PC-9 (cell line): ENCODE data around the gene REV1. TPM values are rescaled to one million over a fixed set of nuclear protein-coding genes. Genes with fewer than 3 reads are reported as not detected.

Source experiments
- BruUV-seq: library from RNA; stranded (reverse); fragments of 400-500 nt; replicated peaks from 2 replicates; lab custom pipeline; 2021; lab: Mats Ljungman, UMichigan
- CTCF ChIA-PET: fragments of 300-600 bp; sonication (Branson Sonifier 250); formaldehyde crosslinking; loops from one replicate; lab custom pipeline; 2022; ENCODE audit warnings: antibody characterized with exemption; lab: Charles Lee
- POLR2A ChIA-PET: fragments of 300-600 bp; sonication (Branson Sonifier 250); formaldehyde crosslinking; loops from one replicate; lab custom pipeline; 2022; ENCODE audit warnings: antibody characterized with exemption; ENCODE audit not compliant: unreplicated experiment; lab: Charles Lee
- DNase-seq, 2 experiments: peaks; one replicate each; pipeline versions ENCODE4 v3.0.0 to v3.0.0-alpha.2; 2015 to 2022; ENCODE audit warnings: mixed read lengths in 1 of 2
- H2AFZ ChIP-seq: fragments of 200-600 bp; sonication (generic); 2 replicates; pipeline ENCODE4 v1.8.1; 2017; ENCODE audit warnings: antibody characterized with exemption
- H3F3A ChIP-seq: fragments of 200-600 bp; sonication (generic); 2 replicates; pipeline ENCODE4 v1.8.1; 2017; ENCODE audit warnings: antibody characterized with exemption, mild to moderate bottlenecking, low read depth; ENCODE audit not compliant: insufficient read depth
- H3K27ac ChIP-seq: fragments of 200-600 bp; sonication (generic); 2 replicates; pipeline ENCODE4 v1.6.1; 2016; ENCODE audit warnings: mixed run types
- H3K27me3 ChIP-seq: fragments of 200-600 bp; sonication (generic); 2 replicates; pipeline ENCODE4 v1.6.1; 2016; ENCODE audit warnings: low read depth, mixed run types; ENCODE audit not compliant: insufficient read depth
- H3K36me3 ChIP-seq: fragments of 200-600 bp; sonication (generic); 2 replicates; pipeline ENCODE4 v1.6.1; 2016; ENCODE audit warnings: low read depth, mixed run types
- H3K4me1 ChIP-seq: fragments of 200-600 bp; sonication (generic); replicated peaks from 2 replicates; pipeline ENCODE4 v1.6.1; 2016; ENCODE audit warnings: mixed run types; ENCODE audit not compliant: insufficient read depth
- H3K4me2 ChIP-seq: fragments of 200-600 bp; sonication (generic); 2 replicates; pipeline ENCODE4 v1.6.1; 2017; ENCODE audit warnings: mixed run types
- H3K4me3 ChIP-seq: fragments of 200-600 bp; sonication (generic); 2 replicates; pipeline ENCODE4 v1.6.1; 2016; ENCODE audit warnings: mixed run types
- H3K79me2 ChIP-seq: fragments of 200-600 bp; sonication (generic); 2 replicates; pipeline ENCODE4 v1.6.1; 2017; ENCODE audit warnings: low read depth, mixed run types
- H3K9me2 ChIP-seq: fragments of 200-600 bp; sonication (generic); 2 replicates; pipeline ENCODE4 v1.8.1; 2017; ENCODE audit warnings: mild to moderate bottlenecking; ENCODE audit not compliant: insufficient read depth
- H3K9me3 ChIP-seq: fragments of 200-600 bp; sonication (generic); 2 replicates; pipeline ENCODE4 v1.8.1; 2016; ENCODE audit warnings: low read depth; ENCODE audit not compliant: insufficient read depth
- H4K20me1 ChIP-seq: fragments of 200-600 bp; sonication (generic); 2 replicates; pipeline ENCODE4 v1.8.1; 2017; ENCODE audit not compliant: insufficient read depth
- EZH2 ChIP-seq: fragments of 200-600 bp; sonication (generic); IDR thresholded peaks from 2 replicates; pipeline ENCODE4 v1.8.0; 2017; ENCODE audit warnings: antibody characterized with exemption, low read depth
- intact Hi-C: fragments of 100-400 bp; cut with micrococcal nuclease; formaldehyde crosslinking; loops from one replicate; pipeline ENCODE4 v1.10.0; 2022; ENCODE audit not compliant: unreplicated experiment
- total RNA-seq: library from RNA; stranded (reverse); gene quantifications from 2 replicates; pipeline ENCODE4 v1.2.3, GENCODE V29; 2021
- TF ChIP-seq, protein P1 (sequence below): fragments of 200-600 bp; sonication (generic); conservative IDR thresholded peaks from 2 replicates; pipeline ENCODE4 v1.6.1; 2017; ENCODE audit warnings: mixed run types, antibody characterized with exemption, mild to moderate bottlenecking, moderate library complexity

REV1 gene
- total RNA-seq, 1 experiment from 2014 or later, result 50.5 TPM

DNA sequence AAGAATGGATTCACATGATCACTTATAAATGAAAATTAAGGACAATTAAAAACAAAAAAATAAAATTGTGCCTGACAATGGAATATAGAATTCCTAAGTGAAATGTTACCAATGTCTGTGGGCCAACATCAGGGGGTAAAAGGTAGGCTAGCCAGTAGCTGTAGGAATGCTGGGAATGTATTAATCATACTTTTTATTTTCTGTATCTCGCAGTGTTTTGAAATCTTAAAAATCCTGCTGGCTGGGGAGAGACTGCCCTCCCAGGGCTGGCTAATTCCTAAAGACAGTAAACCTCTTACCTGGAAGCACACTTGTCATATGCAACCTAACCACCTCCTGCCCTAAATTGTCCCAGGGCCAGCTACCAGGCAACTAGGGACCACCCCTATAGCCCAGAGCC, 69.8 kb downstream of the REV1 start:
- Histone ChIP-seq H3K4me3 (no peak overlapping the region), H3K9me2 (no peaks in the 10 kb centered on the region), H3K4me2 (no peak overlapping the region), H4K20me1 (no peaks in the 10 kb centered on the region), H3K27me3 (no peaks in the 10 kb centered on the region), H3K4me1 (no peaks in the 10 kb centered on the region), H2AFZ (no peak overlapping the region), H3K27ac (no peak overlapping the region), H3F3A (no peaks in the 10 kb centered on the region), H3K36me3 (peaks cover 52% of the 10 kb centered on the region), H3K79me2 (no peaks in the 10 kb centered on the region), H3K9me3 (no peaks in the 10 kb centered on the region)
- POLR2A ChIA-PET, result interaction anchor here (0.7 kb wide), 1 partner anchor 223 kb away, joined by 5 read pairs; no protein-coding TSS in a partner anchor
- peak in 1 of 2 experiments; percentile 47 for DNase-seq
- TF ChIP-seq, protein P1, sequence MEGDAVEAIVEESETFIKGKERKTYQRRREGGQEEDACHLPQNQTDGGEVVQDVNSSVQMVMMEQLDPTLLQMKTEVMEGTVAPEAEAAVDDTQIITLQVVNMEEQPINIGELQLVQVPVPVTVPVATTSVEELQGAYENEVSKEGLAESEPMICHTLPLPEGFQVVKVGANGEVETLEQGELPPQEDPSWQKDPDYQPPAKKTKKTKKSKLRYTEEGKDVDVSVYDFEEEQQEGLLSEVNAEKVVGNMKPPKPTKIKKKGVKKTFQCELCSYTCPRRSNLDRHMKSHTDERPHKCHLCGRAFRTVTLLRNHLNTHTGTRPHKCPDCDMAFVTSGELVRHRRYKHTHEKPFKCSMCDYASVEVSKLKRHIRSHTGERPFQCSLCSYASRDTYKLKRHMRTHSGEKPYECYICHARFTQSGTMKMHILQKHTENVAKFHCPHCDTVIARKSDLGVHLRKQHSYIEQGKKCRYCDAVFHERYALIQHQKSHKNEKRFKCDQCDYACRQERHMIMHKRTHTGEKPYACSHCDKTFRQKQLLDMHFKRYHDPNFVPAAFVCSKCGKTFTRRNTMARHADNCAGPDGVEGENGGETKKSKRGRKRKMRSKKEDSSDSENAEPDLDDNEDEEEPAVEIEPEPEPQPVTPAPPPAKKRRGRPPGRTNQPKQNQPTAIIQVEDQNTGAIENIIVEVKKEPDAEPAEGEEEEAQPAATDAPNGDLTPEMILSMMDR, result no peak
- no peak for TF ChIP-seq EZH2
- BruUV-seq, result no TSS peak
- CTCF ChIA-PET, result no interaction called here
- intact Hi-C loops, result loop anchor here (5.0 kb wide), 2 partner anchors 38 to 52 kb away; no protein-coding TSS in a partner anchor

DNA sequence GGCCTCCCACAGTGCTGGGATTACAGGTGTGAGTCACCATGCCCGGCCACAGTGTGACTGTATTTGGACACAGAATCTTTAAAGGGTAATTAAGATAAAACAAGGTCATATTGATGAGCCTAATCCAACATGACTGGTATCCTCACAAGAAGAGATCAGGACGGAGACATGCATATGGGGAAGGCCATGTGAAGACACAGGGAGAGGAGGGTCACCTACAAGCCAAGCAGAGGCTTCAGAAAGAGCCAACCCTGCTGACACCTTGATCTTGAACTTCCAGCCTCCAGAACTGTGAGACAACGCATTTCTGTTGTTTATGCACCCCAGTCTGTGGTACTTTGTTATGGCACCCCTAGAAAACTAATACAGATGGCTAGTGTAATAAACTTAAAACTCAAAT, 72.4 kb downstream of the REV1 start:
- peaks cover 37% of the 10 kb centered on the region for H3K36me3 ChIP-seq
- H3K9me2 ChIP-seq, result no peaks in the 10 kb centered on the region
- 0 out of 2 replicates have a peak, but pooled peaks cover 5% of the 10 kb centered on the region for H4K20me1 ChIP-seq
- no peaks in the 10 kb centered on the region for H3K27me3 ChIP-seq
- no peaks in the 10 kb centered on the region for H3K9me3 ChIP-seq
- no peaks in the 10 kb centered on the region for H3K79me2 ChIP-seq
- H3K4me3 ChIP-seq, result no peak overlapping the region
- BruUV-seq, result no TSS peak
- DNase-seq, result no peak
- POLR2A ChIA-PET, result no interaction called here
- TF ChIP-seq, protein P1, result no peak
- TF ChIP-seq EZH2, result no peak
- no peak overlapping the region for H3K4me2 ChIP-seq
- CTCF ChIA-PET, result interaction anchor here (0.5 kb wide), 1 partner anchor 267 kb away, joined by 3 read pairs; no protein-coding TSS in a partner anchor
- H3K4me1 ChIP-seq, result no peaks in the 10 kb centered on the region
- no peak overlapping the region for H2AFZ ChIP-seq
- intact Hi-C loops, result no loop called here
- H3F3A ChIP-seq, result no peaks in the 10 kb centered on the region; the same call in 1 of the 2 replicates
- no peak overlapping the region for H3K27ac ChIP-seq

DNA sequence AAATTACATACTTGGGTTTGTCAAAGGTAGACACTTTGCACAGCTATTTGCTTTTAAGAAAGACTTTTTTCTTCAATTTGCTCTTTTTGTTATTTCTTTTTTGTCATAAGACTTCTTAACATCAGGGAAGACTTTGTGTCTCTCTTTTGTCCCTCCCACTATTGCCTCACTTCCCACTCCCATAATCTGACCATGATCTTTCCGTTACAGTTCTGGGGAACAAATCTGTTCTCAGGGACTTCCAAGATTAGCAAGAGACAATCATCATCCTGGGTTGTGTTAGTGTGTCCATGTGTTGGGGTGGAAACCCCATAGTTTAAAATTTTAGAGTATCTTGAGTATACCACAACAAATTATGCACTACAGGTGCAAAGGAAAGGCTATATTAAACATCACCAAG, 75.3 kb downstream of the REV1 start:
- H3K4me2 ChIP-seq, result no peak overlapping the region
- peaks cover 45% of the 10 kb centered on the region for H3K36me3 ChIP-seq
- intact Hi-C loops, result no loop called here
- no peak overlapping the region for H3K27ac ChIP-seq
- H4K20me1 ChIP-seq, result 0 out of 2 replicates have a peak, but pooled peaks cover 7% of the 10 kb centered on the region
- CTCF ChIA-PET, result no interaction called here
- H3K27me3 ChIP-seq, result no peaks in the 10 kb centered on the region
- no TSS peak for BruUV-seq
- POLR2A ChIA-PET, result no interaction called here
- no peak for DNase-seq
- H3K4me1 ChIP-seq, result no peaks in the 10 kb centered on the region
- no peak overlapping the region for H2AFZ ChIP-seq
- TF ChIP-seq, protein P1, result no peak
- no peak for TF ChIP-seq EZH2
- H3K79me2 ChIP-seq, result no peaks in the 10 kb centered on the region
- H3K9me3 ChIP-seq, result no peaks in the 10 kb centered on the region
- no peaks in the 10 kb centered on the region; the same call in 1 of the 2 replicates for H3F3A ChIP-seq
- no peaks in the 10 kb centered on the region for H3K9me2 ChIP-seq
- H3K4me3 ChIP-seq, result no peak overlapping the region
